NT2/D1 (cell line): Measurements from ENCODE around the gene RHEB.

ENCODE experiments used
- DNase-seq: peaks from one replicate; pipeline ENCODE4 v3.0.0-alpha.2; 2011; ENCODE audit warnings: low read depth, low spot score
- H3K27me3 ChIP-seq: 2 replicates; pipeline ENCODE4 v1.6.0; 2011; ENCODE audit warnings: mild to moderate bottlenecking; ENCODE audit not compliant: insufficient read length, insufficient read depth
- H3K36me3 ChIP-seq: 2 replicates; pipeline ENCODE4 v1.6.1; 2011; ENCODE audit warnings: mild to moderate bottlenecking, low read length, mixed read lengths; ENCODE audit not compliant: insufficient read depth, insufficient read length
- H3K4me1 ChIP-seq: 2 replicates; pipeline ENCODE4 v1.5.1; 2011; ENCODE audit not compliant: insufficient read depth, insufficient read length
- H3K4me3 ChIP-seq: 2 replicates; pipeline ENCODE4 v1.5.1; 2011; ENCODE audit warnings: low read depth; ENCODE audit not compliant: insufficient read length
- H3K9ac ChIP-seq: 2 replicates; pipeline ENCODE4 v1.6.0; 2011; ENCODE audit warnings: low read depth; ENCODE audit not compliant: insufficient read length
- H3K9me3 ChIP-seq: 2 replicates; pipeline ENCODE4 v1.5.1; 2011; ENCODE audit warnings: mild to moderate bottlenecking, low read length; ENCODE audit not compliant: insufficient read depth
- SUZ12 ChIP-seq: IDR thresholded peaks from 2 replicates; pipeline ENCODE4 v1.6.1; 2011; ENCODE audit not compliant: insufficient read length, insufficient read depth; ENCODE audit errors: extremely low read depth
- YY1 ChIP-seq: IDR thresholded peaks from 2 replicates; pipeline ENCODE4 v1.6.1; 2011; ENCODE audit not compliant: insufficient read length, insufficient read depth
- ZNF274 ChIP-seq: IDR thresholded peaks from 2 replicates; pipeline ENCODE4 v1.6.1; 2011; ENCODE audit warnings: mild to moderate bottlenecking, low read depth, low read length

The RHEB gene

DNA sequence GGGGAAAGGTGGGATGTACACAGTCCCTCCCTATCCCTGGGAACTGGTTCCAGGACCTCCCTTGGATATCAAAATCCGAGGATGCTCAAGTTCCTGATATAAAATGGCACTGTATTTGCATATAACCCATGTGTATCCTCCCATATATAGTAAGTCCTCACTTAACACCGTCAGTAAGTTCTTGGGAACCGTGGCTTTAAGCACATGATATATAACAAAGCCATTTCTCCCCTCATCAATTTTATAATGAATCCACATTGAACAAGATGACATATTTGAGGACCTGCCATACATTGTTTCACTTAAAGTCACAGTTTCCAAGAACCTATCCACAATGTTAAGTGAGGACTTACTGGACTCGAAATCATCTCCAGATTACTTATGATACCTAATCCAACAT lies 85.1 kb downstream of the RHEB start:
- no peak for DNase-seq
- TF ChIP-seq SUZ12 = no peak
- no peak for TF ChIP-seq YY1
- TF ChIP-seq ZNF274 = no peak
- H3K36me3 ChIP-seq = no peaks in the 10 kb centered on the region
- peaks cover 10% of the 10 kb centered on the region for H3K4me1 ChIP-seq
- peaks cover 11% of the 10 kb centered on the region for H3K27me3 ChIP-seq
- H3K4me3 ChIP-seq = no peak overlapping the region
- H3K9me3 ChIP-seq = 0 out of 2 replicates have a peak, but pooled peaks cover 7% of the 10 kb centered on the region
- H3K9ac ChIP-seq = no peak overlapping the region

- Histone ChIP-seq H3K4me3 (no peak overlapping the region), H3K9me3 (0 out of 2 replicates have a peak, but pooled peaks cover 4% of the 10 kb centered on the region), H3K36me3 (no peaks in the 10 kb centered on the region), H3K4me1 (peaks cover 10% of the 10 kb centered on the region), H3K27me3 (peaks cover 6% of the 10 kb centered on the region), H3K9ac (no peak overlapping the region)
- no peak for DNase-seq
- TF ChIP-seq SUZ12 = no peak
- TF ChIP-seq YY1 = no peak
- no peak for TF ChIP-seq ZNF274
These were observed 85.8 kb downstream of the RHEB start for GRCh38 chr7:151433721-151434400.

GRCh38 chr7:151432658-151433521 lies 86.8 kb downstream of the RHEB start:
- Histone ChIP-seq H3K9ac (no peak overlapping the region), H3K36me3 (no peaks in the 10 kb centered on the region), H3K4me3 (no peak overlapping the region), H3K27me3 (peaks cover 3% of the 10 kb centered on the region), H3K9me3 (no peaks in the 10 kb centered on the region), H3K4me1 (peaks cover 11% of the 10 kb centered on the region)
- DNase-seq = no peak
- TF ChIP-seq YY1 (no peak), ZNF274 (no peak), SUZ12 (no peak)

- Histone ChIP-seq H3K9me3 (no peaks in the 10 kb centered on the region), H3K36me3 (no peaks in the 10 kb centered on the region), H3K9ac (no peak overlapping the region), H3K4me1 (peaks cover 22% of the 10 kb centered on the region), H3K4me3 (no peak overlapping the region), H3K27me3 (peaks cover 3% of the 10 kb centered on the region)
- DNase-seq = no peak
- no peak for TF ChIP-seq ZNF274
These were observed 87.9 kb downstream of the RHEB start for GRCh38 chr7:151431768-151432311.

- Histone ChIP-seq H3K9me3 (no peaks in the 10 kb centered on the region), H3K9ac (no peak overlapping the region), H3K27me3 (peaks cover 3% of the 10 kb centered on the region), H3K4me1 (peaks cover 25% of the 10 kb centered on the region), H3K36me3 (no peaks in the 10 kb centered on the region), H3K4me3 (no peak overlapping the region)
- TF ChIP-seq ZNF274 (no peak), SUZ12 (no peak), YY1 (no peak)
- no peak for DNase-seq
These were observed 88.4 kb downstream of the RHEB start for GRCh38 chr7:151431281-151431767.

- no peaks in the 10 kb centered on the region for H3K36me3 ChIP-seq
- no peak overlapping the region for H3K4me3 ChIP-seq
- H3K9ac ChIP-seq = no peak overlapping the region
- H3K4me1 ChIP-seq = peaks cover 25% of the 10 kb centered on the region
- no peaks in the 10 kb centered on the region for H3K9me3 ChIP-seq
- DNase-seq = no peak
- H3K27me3 ChIP-seq = peaks cover 3% of the 10 kb centered on the region
- no peak for TF ChIP-seq SUZ12
- TF ChIP-seq ZNF274 = no peak
- TF ChIP-seq YY1 = no peak
These were observed 89.1 kb downstream of the RHEB start for GRCh38 chr7:151430391-151431205.
